ENCODE data around the gene POLR3E.

Gene POLR3E

DNA sequence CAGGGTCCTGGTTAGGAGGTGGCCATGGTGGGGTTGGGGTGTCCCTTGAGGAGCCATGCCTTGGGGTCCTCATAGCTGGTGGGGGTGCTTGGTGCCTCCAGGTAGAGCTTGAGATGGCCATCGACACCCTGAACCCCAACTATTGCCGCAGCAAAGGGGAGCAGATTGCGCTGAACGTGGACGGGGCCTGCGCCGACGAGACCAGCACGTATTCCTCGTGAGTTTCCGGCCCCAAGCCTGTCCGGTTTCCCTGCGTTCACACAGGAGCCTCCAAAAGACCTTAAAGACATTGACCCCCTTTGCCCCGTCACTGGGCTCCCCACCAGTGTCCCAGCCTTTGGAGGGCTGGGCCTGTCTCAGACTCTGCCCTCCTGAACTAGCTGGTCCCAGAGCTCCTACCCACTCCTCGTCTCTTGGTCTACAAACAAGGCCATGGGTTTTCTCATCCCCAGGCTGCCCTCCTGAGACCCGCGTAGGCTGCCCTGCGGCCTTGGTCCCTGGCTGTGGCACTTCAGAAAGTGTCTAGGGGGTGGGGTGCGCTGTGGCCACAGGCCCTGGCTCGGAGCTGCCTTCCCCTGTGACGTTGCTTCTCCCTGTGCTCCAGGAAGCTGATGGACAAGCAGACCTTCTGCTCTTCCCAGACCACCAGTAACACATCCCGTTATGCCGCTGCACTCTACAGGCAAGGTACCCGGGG, 11.8 kb downstream of the POLR3E start:
- Histone ChIP-seq H3K79me2 (ENCODE audit: control insufficient read depth, insufficient read depth, low read length) (peaks cover 2% of the 10 kb centered on the region), H2AK5ac (ENCODE audit: low read length) (no peak overlapping the region), H3K56ac (ENCODE audit: low read length) (no peak overlapping the region), H3K4me1 (ENCODE audit: control insufficient read depth, low read depth, low read length) (no peaks in the 10 kb centered on the region), H3K27me3 (ENCODE audit: insufficient read depth, low read length, poor library complexity) (no peaks in the 10 kb centered on the region), H2BK120ac (ENCODE audit: low read depth, low read length) (no peak overlapping the region), H4K5ac (ENCODE audit: low read length) (no peak overlapping the region), H2BK15ac (replicated peaks; ENCODE audit: low read depth) (no peak overlapping the region), H3K79me1 (ENCODE audit: low read length) (peaks cover 4% of the 10 kb centered on the region), H3K36me3 (ENCODE audit: control insufficient read depth, insufficient read depth, low read length) (peaks cover 6% of the 10 kb centered on the region), H3K4me2 (ENCODE audit: low read length) (no peak overlapping the region), H4K8ac (ENCODE audit: low read depth, low read length) (no peak overlapping the region), H3K4ac (ENCODE audit: low read depth, low read length) (no peak overlapping the region), H3K23ac (ENCODE audit: low read length) (no peak overlapping the region), H3K27ac (ENCODE audit: low read depth, low read length) (no peak overlapping the region), H3K9ac (ENCODE audit: low read length) (no peak overlapping the region), H2BK5ac (ENCODE audit: low read length) (no peak overlapping the region), H3K4me3 (ENCODE audit: low read length) (no peak overlapping the region), H3K18ac (ENCODE audit: low read length) (no peak overlapping the region)
- no peak for DNase-seq
- no CpG with 5 or more reads among the region's 24 CpGs for WGBS (ENCODE audit: extremely low coverage, insufficient coverage, low lambda C conversion rate)

DNA sequence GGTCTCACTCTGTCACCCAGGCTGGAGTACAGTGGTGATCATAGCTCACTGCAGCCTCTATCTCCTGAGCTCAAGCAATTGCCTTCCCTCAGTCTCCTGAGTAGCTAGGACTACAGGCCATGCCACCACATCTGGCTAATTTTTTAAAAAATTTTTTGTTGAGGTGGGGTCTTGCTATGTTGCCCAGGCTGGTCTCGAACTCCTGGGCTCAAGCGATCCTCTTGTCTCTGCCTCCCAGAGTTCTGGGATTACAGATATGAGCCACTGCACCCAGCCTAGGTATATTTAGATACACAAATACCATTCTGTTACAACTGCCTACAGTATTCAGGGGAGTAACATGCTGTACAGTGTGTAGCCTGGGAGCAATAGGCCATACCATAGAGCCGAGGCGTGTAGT, 14.3 kb downstream of the POLR3E start:
- Histone ChIP-seq H4K8ac (ENCODE audit: low read depth, low read length) (no peak overlapping the region), H3K4me2 (ENCODE audit: low read length) (no peak overlapping the region), H3K27me3 (ENCODE audit: insufficient read depth, low read length, poor library complexity) (no peaks in the 10 kb centered on the region), H2BK15ac (replicated peaks; ENCODE audit: low read depth) (no peak overlapping the region), H3K56ac (ENCODE audit: low read length) (no peak overlapping the region), H3K18ac (ENCODE audit: low read length) (no peak overlapping the region), H3K4ac (ENCODE audit: low read depth, low read length) (no peak overlapping the region), H3K79me2 (ENCODE audit: control insufficient read depth, insufficient read depth, low read length) (peaks cover 2% of the 10 kb centered on the region), H3K79me1 (ENCODE audit: low read length) (peaks cover 4% of the 10 kb centered on the region), H2AK5ac (ENCODE audit: low read length) (no peak overlapping the region), H3K27ac (ENCODE audit: low read depth, low read length) (no peak overlapping the region), H3K36me3 (ENCODE audit: control insufficient read depth, insufficient read depth, low read length) (peaks cover 11% of the 10 kb centered on the region), H3K4me1 (ENCODE audit: control insufficient read depth, low read depth, low read length) (no peaks in the 10 kb centered on the region), H3K4me3 (ENCODE audit: low read length) (no peak overlapping the region), H3K9ac (ENCODE audit: low read length) (no peak overlapping the region), H2BK120ac (ENCODE audit: low read depth, low read length) (no peak overlapping the region), H3K23ac (ENCODE audit: low read length) (no peak overlapping the region), H4K5ac (ENCODE audit: low read length) (no peak overlapping the region), H2BK5ac (ENCODE audit: low read length) (no peak overlapping the region)
- no peak for DNase-seq
- no CpG with 5 or more reads among the region's 4 CpGs for WGBS (ENCODE audit: extremely low coverage, insufficient coverage, low lambda C conversion rate)

DNA sequence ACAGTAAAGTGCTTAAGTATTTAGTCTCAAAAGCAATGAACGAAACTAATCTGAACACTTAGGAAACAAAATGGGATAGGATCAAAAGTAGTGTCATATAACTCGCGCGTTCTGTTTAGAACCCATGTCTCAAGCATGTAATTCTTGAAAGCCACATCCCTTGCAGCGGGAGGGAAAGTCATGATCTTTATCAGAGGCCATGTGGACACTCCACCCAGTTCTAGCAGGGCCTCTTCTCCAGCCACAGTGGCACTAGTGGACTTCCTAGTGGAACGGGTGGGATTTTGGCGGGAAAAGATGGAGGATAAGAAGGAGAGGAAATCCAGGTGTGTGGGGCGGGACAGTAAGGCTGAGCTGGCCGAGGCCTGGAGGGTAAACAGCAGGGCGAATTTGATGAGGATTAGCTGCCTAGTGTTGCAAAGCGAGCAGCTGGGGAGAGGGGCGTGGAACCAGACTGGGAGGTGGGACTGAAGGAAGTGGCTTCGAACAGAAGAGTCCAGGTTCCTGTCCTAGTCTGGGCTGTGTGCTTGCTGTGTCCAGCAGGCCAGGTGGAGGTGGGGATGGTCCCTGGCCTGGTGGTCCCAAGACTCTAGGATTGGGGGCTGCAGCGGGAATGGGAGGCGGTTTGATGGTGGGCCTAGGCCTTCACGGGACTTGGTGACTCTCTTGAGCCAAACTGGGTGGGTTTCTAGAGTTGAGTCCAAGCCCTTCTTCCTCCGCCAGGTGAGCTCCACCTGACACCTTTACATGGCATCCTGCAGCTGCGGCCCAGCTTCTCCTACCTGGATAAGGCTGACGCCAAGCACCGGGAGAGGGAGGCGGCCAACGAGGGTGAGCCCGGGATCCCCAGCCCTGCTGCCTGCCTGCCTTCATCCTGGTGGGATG, 15.9 kb downstream of the POLR3E start:
- no peak overlapping the region for H2BK120ac ChIP-seq (ENCODE audit: low read depth, low read length)
- no peaks in the 10 kb centered on the region for H3K4me1 ChIP-seq (ENCODE audit: control insufficient read depth, low read depth, low read length)
- no peak overlapping the region for H3K18ac ChIP-seq (ENCODE audit: low read length)
- no peak overlapping the region for H3K4me3 ChIP-seq (ENCODE audit: low read length)
- no peak overlapping the region for H2AK5ac ChIP-seq (ENCODE audit: low read length)
- H3K23ac ChIP-seq (ENCODE audit: low read length) = no peak overlapping the region
- H3K9ac ChIP-seq (ENCODE audit: low read length) = no peak overlapping the region
- no peak for DNase-seq
- no peak overlapping the region for H2BK5ac ChIP-seq (ENCODE audit: low read length)
- no peaks in the 10 kb centered on the region for H3K27me3 ChIP-seq (ENCODE audit: insufficient read depth, low read length, poor library complexity)
- H3K4ac ChIP-seq (ENCODE audit: low read depth, low read length) = no peak overlapping the region
- H3K4me2 ChIP-seq (ENCODE audit: low read length) = no peak overlapping the region
- no peak overlapping the region for H3K56ac ChIP-seq (ENCODE audit: low read length)
- H4K8ac ChIP-seq (ENCODE audit: low read depth, low read length) = no peak overlapping the region
- H3K27ac ChIP-seq (ENCODE audit: low read depth, low read length) = no peak overlapping the region
- no peak overlapping the region for H4K5ac ChIP-seq (ENCODE audit: low read length)
- H2BK15ac ChIP-seq (replicated peaks; ENCODE audit: low read depth) = no peak overlapping the region
- no peaks in the 10 kb centered on the region for H3K79me2 ChIP-seq (ENCODE audit: control insufficient read depth, insufficient read depth, low read length)
- H3K36me3 ChIP-seq (ENCODE audit: control insufficient read depth, insufficient read depth, low read length) = peaks cover 11% of the 10 kb centered on the region
- WGBS (ENCODE audit: extremely low coverage, insufficient coverage, low lambda C conversion rate) = no CpG with 5 or more reads among the region's 23 CpGs
- no peaks in the 10 kb centered on the region for H3K79me1 ChIP-seq (ENCODE audit: low read length)

DNA sequence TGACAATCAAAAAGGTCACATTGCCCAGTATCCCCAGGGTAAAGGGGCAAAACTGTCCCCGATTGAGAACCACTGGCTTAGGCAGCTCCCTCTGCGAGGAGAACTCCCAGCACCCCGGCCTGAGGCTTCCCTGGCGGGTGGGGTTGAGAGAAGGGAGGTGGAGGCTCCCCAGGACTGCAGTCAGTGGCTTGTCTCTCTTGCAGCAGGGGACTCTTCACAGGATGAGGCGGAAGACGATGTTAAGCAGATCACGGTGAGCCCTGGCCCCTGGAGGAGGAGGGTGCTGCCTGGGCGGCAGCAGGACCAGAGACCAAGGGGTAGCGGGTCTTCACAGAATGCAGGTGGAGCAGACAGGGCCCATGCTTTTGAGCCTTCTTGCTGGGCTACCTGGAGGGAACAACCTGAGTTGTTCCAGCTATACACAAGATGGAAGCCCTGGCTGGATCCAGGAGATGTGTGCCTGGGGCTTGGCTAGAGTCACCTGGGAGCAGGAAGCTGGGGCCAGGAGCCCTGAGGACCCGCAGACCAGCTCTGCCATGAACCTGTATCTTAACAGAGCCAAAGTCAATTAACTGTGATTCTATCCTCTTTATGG, 16.8 kb downstream of the POLR3E start:
- Histone ChIP-seq H4K5ac (ENCODE audit: low read length) (no peak overlapping the region), H2BK120ac (ENCODE audit: low read depth, low read length) (no peak overlapping the region), H3K27ac (ENCODE audit: low read depth, low read length) (no peak overlapping the region), H3K4ac (ENCODE audit: low read depth, low read length) (no peak overlapping the region), H3K4me3 (ENCODE audit: low read length) (no peak overlapping the region), H3K18ac (ENCODE audit: low read length) (no peak overlapping the region), H4K8ac (ENCODE audit: low read depth, low read length) (no peak overlapping the region), H2AK5ac (ENCODE audit: low read length) (no peak overlapping the region), H3K4me2 (ENCODE audit: low read length) (no peak overlapping the region), H3K36me3 (ENCODE audit: control insufficient read depth, insufficient read depth, low read length) (peaks cover 11% of the 10 kb centered on the region), H3K23ac (ENCODE audit: low read length) (no peak overlapping the region), H2BK5ac (ENCODE audit: low read length) (no peak overlapping the region), H3K56ac (ENCODE audit: low read length) (no peak overlapping the region), H3K4me1 (ENCODE audit: control insufficient read depth, low read depth, low read length) (no peaks in the 10 kb centered on the region), H3K79me1 (ENCODE audit: low read length) (no peaks in the 10 kb centered on the region), H2BK15ac (replicated peaks; ENCODE audit: low read depth) (no peak overlapping the region), H3K79me2 (ENCODE audit: control insufficient read depth, insufficient read depth, low read length) (no peaks in the 10 kb centered on the region), H3K27me3 (ENCODE audit: insufficient read depth, low read length, poor library complexity) (no peaks in the 10 kb centered on the region), H3K9ac (ENCODE audit: low read length) (no peak overlapping the region)
- no CpG with 5 or more reads among the region's 10 CpGs for WGBS (ENCODE audit: extremely low coverage, insufficient coverage, low lambda C conversion rate)
- no peak for DNase-seq

DNA sequence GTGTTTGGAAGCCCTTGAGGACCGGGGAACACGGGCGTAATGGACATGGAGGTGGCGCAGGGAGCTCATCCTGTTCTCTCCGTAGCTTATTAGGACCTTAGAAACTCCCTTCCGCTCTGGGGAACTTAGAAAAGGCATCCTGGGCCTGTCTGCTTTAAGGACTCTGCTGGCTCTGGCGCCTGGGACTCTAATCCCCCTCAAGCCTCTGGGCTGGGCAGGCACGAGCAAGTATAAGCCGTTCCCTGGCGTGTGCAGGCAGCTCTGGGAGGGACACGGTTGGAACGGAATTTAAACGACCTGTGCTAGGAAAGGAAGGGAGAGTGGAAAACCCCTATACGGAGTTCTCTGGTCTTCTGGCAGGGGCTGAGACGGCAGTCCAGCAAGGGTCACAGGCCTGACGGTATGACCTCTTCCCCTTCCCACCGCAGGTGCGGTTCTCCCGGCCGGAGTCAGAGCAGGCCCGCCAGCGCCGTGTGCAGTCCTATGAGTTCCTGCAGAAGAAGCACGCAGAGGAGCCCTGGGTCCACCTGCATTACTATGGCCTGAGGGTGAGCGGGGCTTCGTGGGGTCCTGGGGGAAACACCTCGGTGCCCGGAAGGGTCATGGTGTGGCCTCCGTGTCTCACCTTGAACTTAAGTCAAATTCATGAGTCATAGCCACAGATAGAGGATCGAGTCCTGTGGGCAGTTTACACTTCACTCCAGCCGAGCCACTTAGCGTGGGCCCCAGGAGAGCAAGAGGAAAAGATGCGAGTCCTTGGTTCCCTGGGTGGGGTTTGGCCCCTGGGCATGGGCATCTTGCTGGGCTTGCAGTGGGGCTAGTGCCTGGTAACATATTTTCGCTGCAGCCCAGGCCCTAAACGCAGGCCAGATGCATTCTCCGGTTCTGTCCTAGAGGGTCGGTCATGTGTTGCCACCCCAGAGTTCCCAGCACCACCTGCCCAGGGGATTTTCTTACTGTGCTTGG, 17.7 kb downstream of the POLR3E start:
- no peak overlapping the region for H3K23ac ChIP-seq (ENCODE audit: low read length)
- no peak overlapping the region for H3K18ac ChIP-seq (ENCODE audit: low read length)
- WGBS (ENCODE audit: extremely low coverage, insufficient coverage, low lambda C conversion rate) = no CpG with 5 or more reads among the region's 37 CpGs
- H3K27ac ChIP-seq (ENCODE audit: low read depth, low read length) = no peak overlapping the region
- H3K27me3 ChIP-seq (ENCODE audit: insufficient read depth, low read length, poor library complexity) = no peaks in the 10 kb centered on the region
- H3K79me2 ChIP-seq (ENCODE audit: control insufficient read depth, insufficient read depth, low read length) = no peaks in the 10 kb centered on the region
- no peak overlapping the region for H2BK5ac ChIP-seq (ENCODE audit: low read length)
- H2AK5ac ChIP-seq (ENCODE audit: low read length) = no peak overlapping the region
- no peaks in the 10 kb centered on the region for H3K4me1 ChIP-seq (ENCODE audit: control insufficient read depth, low read depth, low read length)
- no peaks in the 10 kb centered on the region for H3K79me1 ChIP-seq (ENCODE audit: low read length)
- H4K5ac ChIP-seq (ENCODE audit: low read length) = no peak overlapping the region
- H3K56ac ChIP-seq (ENCODE audit: low read length) = no peak overlapping the region
- H3K4ac ChIP-seq (ENCODE audit: low read depth, low read length) = no peak overlapping the region
- no peak overlapping the region for H2BK15ac ChIP-seq (replicated peaks; ENCODE audit: low read depth)
- no peak overlapping the region for H2BK120ac ChIP-seq (ENCODE audit: low read depth, low read length)
- H3K36me3 ChIP-seq (ENCODE audit: control insufficient read depth, insufficient read depth, low read length) = peaks cover 8% of the 10 kb centered on the region
- no peak for DNase-seq
- no peak overlapping the region for H3K9ac ChIP-seq (ENCODE audit: low read length)
- no peak overlapping the region for H3K4me3 ChIP-seq (ENCODE audit: low read length)
- H4K8ac ChIP-seq (ENCODE audit: low read depth, low read length) = no peak overlapping the region
- H3K4me2 ChIP-seq (ENCODE audit: low read length) = no peak overlapping the region
